Measurements from ENCODE around the gene EPN1. TPM values are rescaled to one million over a fixed set of nuclear protein-coding genes. Genes with fewer than 3 reads are reported as not detected.

EPN1 gene
- total and polyA plus RNA-seq, 9 of the 15 experiments (the other 6 are each of a cell fraction or from before 2014, with no cell fraction given): 0.08 to 138 (median 12.7) TPM

GRCh38 chr19:55640577-55641425, 34.2 kb upstream of the EPN1 start, which contains the start of gene ZNF580 (continued):
- TF ChIP-seq PCBP1 (IDR thresholded peaks at IDR 0.05; ENCODE audit: low read depth, low read length, poor library complexity, severe bottlenecking): no peak
- TF ChIP-seq RUNX1 (IDR thresholded peaks at IDR 0.05; ENCODE audit: low read depth): no peak
- peak; percentile 82; the same call in 1 of the 2 replicates for TF ChIP-seq GABPB1 (CRISPR knock-in tag; IDR thresholded peaks at IDR 0.05)
- no peak for TF ChIP-seq HNRNPUL1 (IDR thresholded peaks at IDR 0.05; ENCODE audit: low read length)
- TF ChIP-seq CHD1 (IDR thresholded peaks at IDR 0.05; ENCODE audit: low read length): no peak
- no peak for TF ChIP-seq HOMEZ (CRISPR knock-in tag; IDR thresholded peaks at IDR 0.05)
- no peak for TF ChIP-seq CTBP1 (IDR thresholded peaks at IDR 0.05; ENCODE audit: borderline replicate concordance)
- TF ChIP-seq MYNN (IDR thresholded peaks at IDR 0.05): no peak
- TF ChIP-seq MYNN (CRISPR knock-in tag; IDR thresholded peaks at IDR 0.05): no peak
- TF ChIP-seq TFAP4 (CRISPR knock-in tag; IDR thresholded peaks at IDR 0.05; ENCODE audit: borderline replicate concordance): peak; percentile 9; the same call in 1 of the 2 replicates
- no peak for TF ChIP-seq ZNF609 (CRISPR knock-in tag; IDR thresholded peaks at IDR 0.05; ENCODE audit: borderline replicate concordance)
- no peak for TF ChIP-seq SIRT6 (IDR thresholded peaks at IDR 0.05; ENCODE audit: low read depth, low read length)
- TF ChIP-seq ZNF408 (CRISPR knock-in tag; IDR thresholded peaks at IDR 0.05; ENCODE audit: low read depth): no peak
- TF ChIP-seq ZNF184 (CRISPR knock-in tag; IDR thresholded peaks at IDR 0.05): no peak
- no peak for TF ChIP-seq PHF21A (IDR thresholded peaks at IDR 0.05; ENCODE audit: borderline replicate concordance, low read depth)
- no peak for TF ChIP-seq BRCA1 (IDR thresholded peaks at IDR 0.05)
- TF ChIP-seq BRCA1 (CRISPR knock-in tag; IDR thresholded peaks at IDR 0.05): 0 out of 2 replicates have a peak, but pooled peaks have one; percentile 2
- TF ChIP-seq POLR3A (IDR thresholded peaks at IDR 0.05; ENCODE audit: borderline replicate concordance, extremely low read depth, insufficient read depth, insufficient read length): no peak
- TF ChIP-seq ZNF232 (CRISPR knock-in tag; IDR thresholded peaks at IDR 0.05): no peak
- TF ChIP-seq NEUROD1 (IDR thresholded peaks at IDR 0.05; ENCODE audit: borderline replicate concordance, low read depth, low read length, partially characterized antibody): peak; percentile 45
- peak; percentile 76 for TF ChIP-seq POLR2G (IDR thresholded peaks at IDR 0.05; ENCODE audit: low read depth, low read length)
- no peak for TF ChIP-seq HEY1 (CRISPR knock-in tag; IDR thresholded peaks at IDR 0.05; ENCODE audit: borderline replicate concordance)
